ENCODE results near the gene HMG20A. TPM values are rescaled to one million over a fixed set of nuclear protein-coding genes. Genes with fewer than 3 reads are reported as not detected.

The HMG20A gene
- total and polyA plus RNA-seq, 2 of the 13 experiments (the other 11 are each of a cell fraction or from before 2014, with no cell fraction given): 28.0 to 35.2 TPM

- H3K4me3 ChIP-seq (replicated peaks in 1 of 3; ENCODE audit: insufficient read depth in 1 of 3, low read depth in 2 of 3, low read length in 3 of 3): no peak overlapping the region
- no peak overlapping the region for H3K27ac ChIP-seq (ENCODE audit: extremely low read length, insufficient read depth, low read length)
- POLR2A ChIA-PET: no interaction called here
- intact Hi-C loops (cut with micrococcal nuclease; ENCODE audit: unreplicated experiment) (no loop called here), in situ Hi-C loops (cut with HindIII; ENCODE audit: extremely low pct_ligation_motif_present, low pct_unique_long_range_greater_than_20kb) (no loop called here)
- no peaks in the 10 kb centered on the region for H3K79me2 ChIP-seq (ENCODE audit: insufficient read depth, low read length)
- TF ChIP-seq ARNT2 (CRISPR knock-in tag; IDR thresholded peaks at IDR 0.05; ENCODE audit: low read depth): no peak
- no peak for TF ChIP-seq NFKB2 (CRISPR knock-in tag; IDR thresholded peaks at IDR 0.05; ENCODE audit: borderline replicate concordance)
- TF ChIP-seq CBX5 (CRISPR knock-in tag; IDR thresholded peaks at IDR 0.05; ENCODE audit: borderline replicate concordance): no peak
- TF ChIP-seq ZNF30 (CRISPR knock-in tag; IDR thresholded peaks at IDR 0.05): no peak
- TF ChIP-seq RFXAP (CRISPR knock-in tag; IDR thresholded peaks at IDR 0.05; ENCODE audit: borderline replicate concordance): no peak
- TF ChIP-seq ZNF790 (CRISPR knock-in tag; IDR thresholded peaks at IDR 0.05; ENCODE audit: borderline replicate concordance): no peak
- no peak for TF ChIP-seq ZNF3 (CRISPR knock-in tag; IDR thresholded peaks at IDR 0.05)
- TF ChIP-seq FUBP1 (CRISPR knock-in tag; IDR thresholded peaks at IDR 0.05; ENCODE audit: borderline replicate concordance): no peak
- no peak for TF ChIP-seq TEAD2 (CRISPR knock-in tag; IDR thresholded peaks at IDR 0.05)
- no peak for TF ChIP-seq NR2F1 (CRISPR knock-in tag; IDR thresholded peaks at IDR 0.05)
- no peak for TF ChIP-seq HDAC6 (IDR thresholded peaks at IDR 0.05; ENCODE audit: low read depth, low read length)
- TF ChIP-seq ZNF563 (CRISPR knock-in tag; IDR thresholded peaks at IDR 0.05): no peak
- no peak for TF ChIP-seq PITX1 (CRISPR knock-in tag; IDR thresholded peaks at IDR 0.05)
- FAIRE-seq (no peak), ATAC-seq (no peak), DNase-seq (ENCODE audit: low spot score) (no peak)
- H3K4me1 ChIP-seq (ENCODE audit: insufficient read depth, low read length): peaks cover 12% of the 10 kb centered on the region
- no TSS peak for BruUV-seq (replicated peaks)
- no peak overlapping the region for H2AFZ ChIP-seq (ENCODE audit: low read length)
- no peak overlapping the region for H3K4me2 ChIP-seq (ENCODE audit: low read depth, low read length)
- H3K9me3 ChIP-seq (ENCODE audit: low read length): no peaks in the 10 kb centered on the region
- H3K27me3 ChIP-seq (ENCODE audit: control insufficient read depth in 1 of 2, insufficient read depth in 2 of 2, low read length in 2 of 2): peaks cover 0 to 7% of the 10 kb centered on the region in 2 experiments; a peak in 1 of 5 replicates
- CTCF ChIA-PET (ENCODE audit: low intra/inter-chr PET ratio, low total read pairs): no interaction called here
- 43% methylated on average over 7 of the region's 7 CpGs for WGBS (ENCODE audit: low lambda C conversion rate)
- H3K9ac ChIP-seq (ENCODE audit: insufficient read depth, low read depth, low read length): no peak overlapping the region
- no peaks in the 10 kb centered on the region for H3K36me3 ChIP-seq (replicated peaks in 1 of 2; ENCODE audit: control insufficient read depth in 1 of 2, insufficient read depth in 2 of 2, low read length in 2 of 2)
- no peaks in the 10 kb centered on the region for H4K20me1 ChIP-seq (ENCODE audit: insufficient read depth, low read length)
Measured at GRCh38 chr15:77516076-77516475, 95.4 kb downstream of the HMG20A start.

All from HepG2 (cell line).